Activated CD8-positive, alpha-beta T cell treated with anti-CD3 and anti-CD28 coated beads for 36 hours (primary cell): ENCODE results near the gene ALAS1. TPM values are rescaled to one million over a fixed set of nuclear protein-coding genes. Genes with fewer than 3 reads are reported as not detected.

ENCODE experiments used
- ATAC-seq: fragments of 200-7000 bp; cut with Tn5 transposase; one replicate; pipeline ENCODE4 v1.10.0; 2021; ENCODE audit warnings: mild to moderate bottlenecking, moderate library complexity
- CTCF ChIA-PET: fragments of 350-600 bp; sonication (Branson Sonifier 250); formaldehyde crosslinking; loops from one replicate; lab custom pipeline; 2021; ENCODE audit warnings: antibody characterized with exemption; lab: Charles Lee
- POLR2A ChIA-PET: fragments of 350-600 bp; sonication (Branson Sonifier 250); formaldehyde crosslinking; loops from one replicate; lab custom pipeline; 2021; ENCODE audit warnings: antibody characterized with exemption; lab: Charles Lee
- DNase-seq: peaks from one replicate; pipeline ENCODE4 v3.0.0-alpha.2; 2020
- H3K27ac Mint-ChIP-seq: one replicate; pipeline ENCODE4 v1.8.0; 2021; ENCODE audit warnings: mild to moderate bottlenecking, mixed read lengths
- H3K27me3 Mint-ChIP-seq: one replicate; pipeline ENCODE4 v1.8.0; 2021; ENCODE audit warnings: mixed read lengths
- H3K36me3 Mint-ChIP-seq: one replicate; pipeline ENCODE4 v1.8.0; 2021; ENCODE audit warnings: low read depth, mixed read lengths
- H3K4me1 Mint-ChIP-seq: one replicate; pipeline ENCODE4 v1.8.0; 2021; ENCODE audit warnings: low read depth, mixed read lengths
- H3K4me3 Mint-ChIP-seq: one replicate; pipeline ENCODE4 v1.8.0; 2021; ENCODE audit warnings: mild to moderate bottlenecking, moderate library complexity, mixed read lengths
- H3K9me3 Mint-ChIP-seq: one replicate; pipeline ENCODE4 v1.8.0; 2021; ENCODE audit warnings: mixed read lengths
- intact Hi-C: fragments of 100-400 bp; cut with micrococcal nuclease; formaldehyde crosslinking; loops from one replicate; pipeline ENCODE4 v1.10.0; 2022
- total RNA-seq, 2 experiments: library from RNA; stranded (reverse); gene quantifications; one replicate each; pipeline ENCODE4 v1.2.3, GENCODE V29; 2021
- TF ChIP-seq, protein P1 (sequence below): fragments of 200-600 bp; IDR thresholded peaks from one replicate; pipeline ENCODE4 v1.8.0; 2022; ENCODE audit warnings: antibody characterized with exemption, mild to moderate bottlenecking

The ALAS1 gene
- total RNA-seq, 2 experiments from 2014 or later: 54.3 to 54.6 TPM

DNA sequence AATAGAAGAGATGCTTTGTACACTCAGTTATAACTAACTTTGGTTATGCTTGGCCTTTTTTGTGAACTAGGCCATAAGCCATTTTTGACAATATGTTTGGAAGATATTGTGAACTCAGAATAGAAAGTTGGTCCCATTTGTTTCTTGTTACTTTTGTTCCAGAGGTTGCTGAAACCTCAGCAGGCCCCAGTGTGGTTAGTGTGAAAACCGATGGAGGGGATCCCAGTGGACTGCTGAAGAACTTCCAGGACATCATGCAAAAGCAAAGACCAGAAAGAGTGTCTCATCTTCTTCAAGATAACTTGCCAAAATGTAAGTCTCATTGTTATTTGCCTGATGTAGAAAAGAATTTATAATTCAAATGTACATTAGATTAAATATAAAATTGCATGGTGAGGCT is 5.7 kb downstream of the ALAS1 start:
- no peak for DNase-seq
- TF ChIP-seq, protein P1, sequence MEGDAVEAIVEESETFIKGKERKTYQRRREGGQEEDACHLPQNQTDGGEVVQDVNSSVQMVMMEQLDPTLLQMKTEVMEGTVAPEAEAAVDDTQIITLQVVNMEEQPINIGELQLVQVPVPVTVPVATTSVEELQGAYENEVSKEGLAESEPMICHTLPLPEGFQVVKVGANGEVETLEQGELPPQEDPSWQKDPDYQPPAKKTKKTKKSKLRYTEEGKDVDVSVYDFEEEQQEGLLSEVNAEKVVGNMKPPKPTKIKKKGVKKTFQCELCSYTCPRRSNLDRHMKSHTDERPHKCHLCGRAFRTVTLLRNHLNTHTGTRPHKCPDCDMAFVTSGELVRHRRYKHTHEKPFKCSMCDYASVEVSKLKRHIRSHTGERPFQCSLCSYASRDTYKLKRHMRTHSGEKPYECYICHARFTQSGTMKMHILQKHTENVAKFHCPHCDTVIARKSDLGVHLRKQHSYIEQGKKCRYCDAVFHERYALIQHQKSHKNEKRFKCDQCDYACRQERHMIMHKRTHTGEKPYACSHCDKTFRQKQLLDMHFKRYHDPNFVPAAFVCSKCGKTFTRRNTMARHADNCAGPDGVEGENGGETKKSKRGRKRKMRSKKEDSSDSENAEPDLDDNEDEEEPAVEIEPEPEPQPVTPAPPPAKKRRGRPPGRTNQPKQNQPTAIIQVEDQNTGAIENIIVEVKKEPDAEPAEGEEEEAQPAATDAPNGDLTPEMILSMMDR: no peak
- intact Hi-C loops: no loop called here
- ATAC-seq: no peak
- Mint-ChIP-seq H3K27ac (no peak overlapping the region), H3K4me3 (no peak overlapping the region), H3K36me3 (peaks cover 73% of the 10 kb centered on the region), H3K9me3 (no peaks in the 10 kb centered on the region), H3K27me3 (no peaks in the 10 kb centered on the region), H3K4me1 (peaks cover 51% of the 10 kb centered on the region)
- CTCF ChIA-PET: interaction anchor here (1.2 to 6.6 kb wide), 2 partner anchors 15 to 135 kb away, joined by 3 to 71 read pairs; no protein-coding TSS in a partner anchor
- POLR2A ChIA-PET: interaction anchor here (2.2 kb wide), 1 partner anchor 13 kb away, joined by 12 read pairs; no protein-coding TSS in a partner anchor

DNA sequence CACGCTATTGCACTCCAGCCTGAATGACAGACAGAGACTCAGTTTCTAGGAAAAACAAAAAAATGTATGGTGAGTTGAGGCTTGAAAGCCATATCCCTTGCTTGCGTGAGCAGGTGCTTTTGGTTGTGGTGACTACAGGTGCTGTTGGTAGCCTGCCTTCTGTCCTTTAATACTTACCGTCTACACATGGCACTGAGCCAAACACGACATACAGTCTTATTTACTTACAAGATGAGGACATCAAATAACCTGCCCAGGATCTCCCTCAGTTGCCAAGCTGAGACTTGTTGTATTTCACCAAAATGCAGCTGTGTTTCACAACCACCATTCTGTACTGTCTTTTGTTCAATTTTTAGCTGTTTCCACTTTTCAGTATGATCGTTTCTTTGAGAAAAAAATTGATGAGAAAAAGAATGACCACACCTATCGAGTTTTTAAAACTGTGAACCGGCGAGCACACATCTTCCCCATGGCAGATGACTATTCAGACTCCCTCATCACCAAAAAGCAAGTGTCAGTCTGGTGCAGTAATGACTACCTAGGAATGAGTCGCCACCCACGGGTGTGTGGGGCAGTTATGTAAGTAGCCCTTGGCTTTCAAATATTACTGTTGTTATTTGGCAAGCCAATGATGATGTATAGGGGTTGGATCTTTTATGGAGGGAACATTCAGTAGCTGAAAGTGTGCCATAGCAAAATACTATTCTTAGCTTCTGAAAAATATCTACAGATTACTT is 6.5 kb downstream of the ALAS1 start:
- intact Hi-C loops: no loop called here
- Mint-ChIP-seq H3K36me3 (peaks cover 70% of the 10 kb centered on the region), H3K27ac (peak overlapping the region; percentile 30), H3K27me3 (no peaks in the 10 kb centered on the region), H3K9me3 (no peaks in the 10 kb centered on the region), H3K4me3 (no peak overlapping the region), H3K4me1 (peaks cover 43% of the 10 kb centered on the region)
- TF ChIP-seq, protein P1: no peak
- peak; percentile 69 for DNase-seq
- ChIA-PET CTCF (interaction anchor here (0.9 to 6.6 kb wide), 5 partner anchors 15 to 135 kb away, joined by 3 to 71 read pairs (median 5); no protein-coding TSS in a partner anchor), POLR2A (interaction anchor here (1.3 to 2.2 kb wide), 3 partner anchors 13 to 18 kb away, joined by 3 to 12 read pairs (median 10); no protein-coding TSS in a partner anchor)
- peak; percentile 75 for ATAC-seq

GRCh38 chr3:52205727-52206372 is 7.9 kb downstream of the ALAS1 start:
- TF ChIP-seq, protein P1: no peak
- no peak for ATAC-seq
- peak overlapping the region; percentile 26 for H3K27ac Mint-ChIP-seq
- no peak for DNase-seq
- H3K27me3 Mint-ChIP-seq: no peaks in the 10 kb centered on the region
- no peaks in the 10 kb centered on the region for H3K9me3 Mint-ChIP-seq
- ChIA-PET POLR2A (interaction anchor here (0.9 to 2.2 kb wide), 4 partner anchors 11 to 17 kb away, joined by 3 to 12 read pairs (median 7); no protein-coding TSS in a partner anchor), CTCF (interaction anchor here (1.0 to 6.6 kb wide), 7 partner anchors 9 to 206 kb away, joined by 3 to 71 read pairs (median 5); no protein-coding TSS in a partner anchor)
- intact Hi-C loops: no loop called here
- peaks cover 37% of the 10 kb centered on the region for H3K4me1 Mint-ChIP-seq
- no peak overlapping the region for H3K4me3 Mint-ChIP-seq
- peaks cover 70% of the 10 kb centered on the region for H3K36me3 Mint-ChIP-seq

GRCh38 chr3:52208556-52208955 is 10.6 kb downstream of the ALAS1 start:
- ChIA-PET POLR2A (interaction anchor here (1.1 kb wide), 1 partner anchor 80 kb away, joined by 3 read pairs; no protein-coding TSS in a partner anchor), CTCF (interaction anchor here (0.9 to 6.7 kb wide), 6 partner anchors 12 to 208 kb away, joined by 3 to 39 read pairs (median 4); no protein-coding TSS in a partner anchor)
- H3K36me3 Mint-ChIP-seq: peaks cover 61% of the 10 kb centered on the region
- H3K4me1 Mint-ChIP-seq: peaks cover 18% of the 10 kb centered on the region
- intact Hi-C loops: no loop called here
- no peak overlapping the region for H3K4me3 Mint-ChIP-seq
- DNase-seq: no peak
- ATAC-seq: no peak
- H3K9me3 Mint-ChIP-seq: no peaks in the 10 kb centered on the region
- H3K27ac Mint-ChIP-seq: no peak overlapping the region
- H3K27me3 Mint-ChIP-seq: no peaks in the 10 kb centered on the region
- TF ChIP-seq, protein P1: no peak
